ENCODE measurements around the gene BAIAP3. TPM values are rescaled to one million over a fixed set of nuclear protein-coding genes. Genes with fewer than 3 reads are reported as not detected.
"Not testable (repeated sequence)": the region's sequence is repeated elsewhere in the genome, so short reads cannot be mapped to it uniquely, and the experiment has no call there.

Gene BAIAP3
- total and polyA plus RNA-seq, 10 donors, result 2.7 to 15.7 (median 6.3) TPM

DNA sequence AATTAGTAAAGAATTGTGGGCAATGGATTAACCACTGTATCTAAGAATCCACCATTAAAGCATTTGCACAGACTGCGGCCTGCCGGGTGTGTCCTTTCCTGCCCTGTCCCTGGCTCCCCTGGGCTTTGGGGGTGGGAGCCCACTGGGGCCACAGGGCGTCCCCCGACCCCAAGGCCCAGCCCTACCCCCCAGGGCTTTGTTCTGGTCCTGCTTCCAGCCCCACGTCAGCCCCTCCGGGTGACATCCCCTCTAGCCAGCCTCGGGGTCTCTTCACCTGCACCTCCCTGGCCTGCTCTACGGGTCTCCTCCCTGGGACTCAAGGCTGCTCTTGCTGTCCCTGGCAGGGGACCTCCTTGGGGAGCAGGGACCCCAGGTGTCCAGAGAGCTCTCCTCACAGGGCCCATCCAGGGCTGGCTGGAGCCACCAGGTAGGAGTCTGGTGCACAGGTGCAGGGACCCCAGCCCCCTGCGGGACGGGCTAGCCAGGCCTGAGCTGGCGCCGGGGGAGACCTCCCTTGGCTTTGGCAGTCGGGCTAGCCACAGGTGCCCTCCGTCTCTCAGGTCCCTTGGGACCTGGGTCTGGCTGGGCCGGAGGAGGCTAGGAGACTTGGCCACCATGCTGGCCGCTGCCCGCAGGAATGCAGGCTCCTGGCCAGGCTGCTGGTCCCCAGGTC lies 6.4 kb upstream of the BAIAP3 start:
- Histone ChIP-seq H3K4me1 (peaks cover 9 to 48% (median 20%) of the 10 kb centered on the region in 6 donors), H3K27me3 (replicated peaks in 1 of 7) (peaks cover 0 to 21% (median 9%) of the 10 kb centered on the region in 7 donors), H3K27ac (peak overlapping the region in 1 of 8 donors; percentile 69), H3K36me3 (peaks cover 0 to 54% (median 36%) of the 10 kb centered on the region in 6 donors), H3K4me3 (no peak overlapping the region), H3K9me3 (peaks cover 0 to 9% (median 7%) of the 10 kb centered on the region in 8 donors)
- DNase-seq, result no peak
- intact Hi-C loops (cut with DNase I; ENCODE audit: low total_unique reads), result no loop called here
- TF ChIP-seq POLR2AphosphoS5 (IDR thresholded peaks at IDR 0.05) (peak in 2 of 3 donors; percentile 37 to 63), POLR2A (IDR thresholded peaks at IDR 0.05) (no peak)
- TF ChIP-seq, protein P1, sequence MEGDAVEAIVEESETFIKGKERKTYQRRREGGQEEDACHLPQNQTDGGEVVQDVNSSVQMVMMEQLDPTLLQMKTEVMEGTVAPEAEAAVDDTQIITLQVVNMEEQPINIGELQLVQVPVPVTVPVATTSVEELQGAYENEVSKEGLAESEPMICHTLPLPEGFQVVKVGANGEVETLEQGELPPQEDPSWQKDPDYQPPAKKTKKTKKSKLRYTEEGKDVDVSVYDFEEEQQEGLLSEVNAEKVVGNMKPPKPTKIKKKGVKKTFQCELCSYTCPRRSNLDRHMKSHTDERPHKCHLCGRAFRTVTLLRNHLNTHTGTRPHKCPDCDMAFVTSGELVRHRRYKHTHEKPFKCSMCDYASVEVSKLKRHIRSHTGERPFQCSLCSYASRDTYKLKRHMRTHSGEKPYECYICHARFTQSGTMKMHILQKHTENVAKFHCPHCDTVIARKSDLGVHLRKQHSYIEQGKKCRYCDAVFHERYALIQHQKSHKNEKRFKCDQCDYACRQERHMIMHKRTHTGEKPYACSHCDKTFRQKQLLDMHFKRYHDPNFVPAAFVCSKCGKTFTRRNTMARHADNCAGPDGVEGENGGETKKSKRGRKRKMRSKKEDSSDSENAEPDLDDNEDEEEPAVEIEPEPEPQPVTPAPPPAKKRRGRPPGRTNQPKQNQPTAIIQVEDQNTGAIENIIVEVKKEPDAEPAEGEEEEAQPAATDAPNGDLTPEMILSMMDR (IDR thresholded peaks at IDR 0.05 in 8 of 11, conservative IDR thresholded peaks at IDR 0.05 in 3 of 11), result no peak
- WGBS, 5 donors, result 73 to 84% (median 79%) methylated on average over 8 to 17 of the region's 17 CpGs

DNA sequence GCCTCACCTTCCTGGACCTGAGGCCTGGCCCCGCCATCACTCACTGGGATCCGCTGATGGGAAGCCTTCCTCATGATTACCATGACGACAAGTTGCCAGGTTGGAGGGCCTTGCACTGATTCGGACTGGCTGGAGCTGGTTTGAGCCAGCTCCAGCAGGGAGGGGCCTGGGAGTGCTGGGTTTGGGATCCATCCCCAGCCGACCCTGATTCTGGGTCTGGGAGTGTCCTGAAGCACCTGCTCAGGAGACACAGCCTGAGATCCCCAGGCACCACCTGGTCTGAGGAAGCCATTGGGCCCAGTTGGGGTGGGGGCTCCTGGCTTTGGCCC lies 5.9 kb upstream of the BAIAP3 start:
- DNase-seq, result no peak
- no peak overlapping the region for H3K27ac ChIP-seq
- 74 to 96% (median 84%) methylated on average over 4 to 5 of the region's 5 CpGs for WGBS, 5 donors
- intact Hi-C loops (cut with DNase I; ENCODE audit: low total_unique reads), result no loop called here
- H3K9me3 ChIP-seq, result peaks cover 0 to 9% (median 7%) of the 10 kb centered on the region in 8 donors
- peaks cover 0 to 49% (median 32%) of the 10 kb centered on the region in 6 donors for H3K36me3 ChIP-seq
- H3K4me1 ChIP-seq, result peaks cover 14 to 53% (median 25%) of the 10 kb centered on the region in 6 donors
- no peak overlapping the region for H3K4me3 ChIP-seq
- peaks cover under 1 to 26% (median 14%) of the 10 kb centered on the region in 7 donors for H3K27me3 ChIP-seq (replicated peaks in 1 of 7)
- no peak for TF ChIP-seq POLR2A (IDR thresholded peaks at IDR 0.05)
- TF ChIP-seq POLR2AphosphoS5 (IDR thresholded peaks at IDR 0.05), result peak in 1 of 3 donors; percentile 2

DNA sequence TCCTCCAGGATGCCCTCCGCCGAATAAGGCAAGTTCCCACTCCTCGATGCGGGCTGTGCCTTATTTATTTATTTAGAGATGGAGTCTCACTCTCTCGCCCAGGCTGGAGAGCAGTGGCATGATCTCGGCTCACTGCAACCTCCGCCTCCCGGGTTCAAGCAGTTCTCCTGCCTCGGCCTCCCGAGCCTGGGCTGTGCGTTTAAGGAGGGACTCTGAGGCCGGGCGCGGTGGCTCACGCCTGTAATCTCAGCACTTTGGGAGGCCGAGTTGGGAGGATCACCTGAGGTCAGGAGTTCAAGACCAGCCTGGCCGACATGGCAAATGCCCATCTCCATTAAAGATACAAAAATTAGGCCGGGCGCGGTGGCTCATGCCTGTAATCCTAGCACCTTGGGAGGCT lies 5.3 kb upstream of the BAIAP3 start:
- DNase-seq; H3K9me3 ChIP-seq; H3K4me3 ChIP-seq; intact Hi-C loops (cut with DNase I; ENCODE audit: low total_unique reads); H3K27ac ChIP-seq: not testable (repeated sequence)
- peaks cover 6 to 32% (median 20%) of the 10 kb centered on the region in 7 donors for H3K27me3 ChIP-seq (replicated peaks in 1 of 7)
- TF ChIP-seq POLR2AphosphoS5 (IDR thresholded peaks at IDR 0.05), result peak in 2 of 3 donors; percentile 21 to 57
- WGBS, 5 donors, result 88 to 91% (median 91%) methylated on average over 20 of the region's 20 CpGs
- H3K36me3 ChIP-seq, result peaks cover 0 to 43% (median 28%) of the 10 kb centered on the region in 6 donors
- peaks cover 19 to 58% (median 30%) of the 10 kb centered on the region in 6 donors for H3K4me1 ChIP-seq

DNA sequence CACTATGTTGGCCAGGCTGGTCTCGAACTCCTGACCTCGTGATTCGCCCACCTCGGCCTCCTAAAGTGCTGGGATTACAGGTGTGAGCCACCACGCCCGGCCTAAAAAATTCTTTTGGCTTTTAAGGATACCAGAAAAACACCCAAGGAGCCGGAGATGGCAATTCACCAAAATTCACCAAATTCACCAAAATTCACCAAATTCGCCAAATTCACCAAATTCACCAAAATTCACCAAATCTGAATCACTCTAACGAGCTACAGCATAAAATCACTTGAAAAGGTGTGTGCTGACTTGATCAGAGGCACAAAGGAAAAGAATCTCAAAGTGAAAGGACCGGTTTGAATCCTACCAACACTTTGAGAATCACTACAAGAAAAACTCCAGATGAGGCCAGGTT lies 4.5 kb upstream of the BAIAP3 start:
- DNase-seq, result not testable (repeated sequence)

DNA sequence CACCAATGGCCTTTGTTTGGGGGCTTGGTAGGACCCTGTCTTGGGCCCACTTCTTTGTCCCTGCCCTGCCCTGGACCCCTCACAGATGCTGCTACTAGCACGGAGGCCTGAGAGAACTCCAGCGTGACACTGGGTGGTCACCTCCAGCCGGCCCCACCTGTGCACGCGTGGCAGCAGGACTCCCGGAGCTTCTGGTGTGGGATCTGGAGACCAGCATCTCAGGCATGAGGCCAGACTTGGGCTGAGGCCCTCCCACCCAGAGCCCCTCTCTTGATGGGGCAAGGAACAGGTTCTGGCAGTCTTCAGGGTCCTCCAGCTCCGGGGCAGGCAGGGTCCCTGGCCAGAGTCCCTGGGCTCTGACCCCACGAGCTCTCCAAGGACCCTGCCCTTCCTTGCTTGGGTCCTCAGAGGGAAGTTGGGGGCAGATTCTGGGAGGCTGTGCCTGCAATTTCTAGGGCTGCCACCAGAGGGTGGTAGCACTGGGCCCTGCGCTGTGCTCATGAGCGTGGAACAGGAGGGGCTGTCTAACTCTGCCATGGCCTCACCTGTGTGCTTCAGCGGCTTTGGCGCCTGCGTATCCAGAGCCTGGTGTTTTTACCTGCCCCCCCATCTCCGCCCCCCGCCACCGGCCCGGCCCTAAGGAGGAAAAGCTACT lies 3.1 kb upstream of the BAIAP3 start:
- no peak for DNase-seq
- H3K27ac ChIP-seq, result peak overlapping the region in 3 of 8 donors; percentile 77 to 81 (median 81)
- H3K4me1 ChIP-seq, result peaks cover 27 to 62% (median 47%) of the 10 kb centered on the region in 6 donors
- peaks cover 13 to 54% (median 40%) of the 10 kb centered on the region in 7 donors for H3K27me3 ChIP-seq (replicated peaks in 1 of 7)
- H3K9me3 ChIP-seq, result peaks cover 0 to 9% (median 7%) of the 10 kb centered on the region in 8 donors
- no peak overlapping the region for H3K4me3 ChIP-seq
- intact Hi-C loops (cut with DNase I; ENCODE audit: low total_unique reads), result no loop called here
- WGBS, 5 donors, result 71 to 78% (median 75%) methylated on average over 11 to 17 of the region's 17 CpGs
- peaks cover 0 to 21% (median 6%) of the 10 kb centered on the region in 6 donors for H3K36me3 ChIP-seq
- no peak for TF ChIP-seq POLR2AphosphoS5 (IDR thresholded peaks at IDR 0.05)
- TF ChIP-seq, protein P1 (IDR thresholded peaks at IDR 0.05 in 8 of 11, conservative IDR thresholded peaks at IDR 0.05 in 3 of 11), result peak in 9 of 11 experiments; percentile 6 to 62 (median 45)

More for the DNA sequence above, 4.5 kb upstream of the BAIAP3 start:
- H3K27ac ChIP-seq; H3K4me3 ChIP-seq; H3K9me3 ChIP-seq; intact Hi-C loops (cut with DNase I; ENCODE audit: low total_unique reads): not testable (repeated sequence)
- Histone ChIP-seq H3K36me3 (peaks cover 0 to 35% (median 20%) of the 10 kb centered on the region in 6 donors), H3K27me3 (replicated peaks in 1 of 7) (peaks cover 9 to 40% (median 28%) of the 10 kb centered on the region in 7 donors), H3K4me1 (peaks cover 22 to 59% (median 35%) of the 10 kb centered on the region in 6 donors)
- WGBS, 5 donors, result 91 to 94% (median 92%) methylated on average over 10 of the region's 10 CpGs
